Hepatocyte (in vitro differentiated cells): ENCODE measurements around the gene ZNF41. TPM values are rescaled to one million over a fixed set of nuclear protein-coding genes. Genes with fewer than 3 reads are reported as not detected.

Experiments
- DNase-seq: peaks from one replicate; pipeline ENCODE4 v3.0.0-alpha.2; 2016; ENCODE audit warnings: low spot score
- H2AFZ ChIP-seq: fragments of 200-600 bp; sonication (generic); 2 replicates; pipeline ENCODE4 v1.6.0; 2016; ENCODE audit warnings: antibody characterized with exemption, mild to moderate bottlenecking
- H3K27ac ChIP-seq: fragments of 200-600 bp; sonication (generic); 2 replicates; pipeline ENCODE4 v1.5.1; 2016; ENCODE audit warnings: mild to moderate bottlenecking
- H3K27me3 ChIP-seq: fragments of 200-600 bp; sonication (generic); 2 replicates; pipeline ENCODE4 v1.6.1; 2016
- H3K36me3 ChIP-seq: fragments of 200-600 bp; sonication (generic); replicated peaks from 2 replicates; pipeline ENCODE4 v1.5.1; 2016; ENCODE audit warnings: low read depth; ENCODE audit not compliant: insufficient read depth
- H3K4me1 ChIP-seq: fragments of 200-600 bp; sonication (generic); 2 replicates; pipeline ENCODE4 v1.5.1; 2016; ENCODE audit warnings: mild to moderate bottlenecking, moderate library complexity; ENCODE audit not compliant: insufficient read depth
- H3K4me2 ChIP-seq: fragments of 200-600 bp; sonication (generic); 2 replicates; pipeline ENCODE4 v1.6.0; 2016
- H3K4me3 ChIP-seq: fragments of 200-600 bp; sonication (generic); 2 replicates; pipeline ENCODE4 v1.5.1; 2016; ENCODE audit warnings: mild to moderate bottlenecking
- H3K79me2 ChIP-seq: fragments of 200-600 bp; sonication (generic); 2 replicates; pipeline ENCODE4 v1.6.0; 2017; ENCODE audit warnings: mild to moderate bottlenecking
- H3K9me2 ChIP-seq: fragments of 200-600 bp; sonication (generic); replicated peaks from 2 replicates; pipeline ENCODE4 v1.6.0; 2017; ENCODE audit warnings: mild to moderate bottlenecking; ENCODE audit not compliant: insufficient read depth
- H3K9me3 ChIP-seq: fragments of 200-600 bp; sonication (generic); 2 replicates; pipeline ENCODE4 v1.5.1; 2016; ENCODE audit warnings: low read depth, mild to moderate bottlenecking
- H4K20me1 ChIP-seq: fragments of 200-600 bp; sonication (generic); 2 replicates; pipeline ENCODE4 v1.6.0; 2016; ENCODE audit warnings: mild to moderate bottlenecking; ENCODE audit not compliant: insufficient read depth, poor library complexity, severe bottlenecking
- EZH2 ChIP-seq: fragments of 200-600 bp; sonication (generic); IDR thresholded peaks from 2 replicates; pipeline ENCODE4 v1.6.1; 2016; ENCODE audit warnings: antibody characterized with exemption, mild to moderate bottlenecking, borderline replicate concordance
- EZH2phosphoT487 ChIP-seq: fragments of 200-600 bp; sonication (generic); IDR thresholded peaks from one replicate; pipeline ENCODE4 v1.6.1; 2018; ENCODE audit warnings: antibody characterized with exemption, mild to moderate bottlenecking, low read depth, moderate library complexity; ENCODE audit not compliant: unreplicated experiment, severe bottlenecking
- WGBS: methylation state at CpG from one replicate; pipeline ENCODE4 v1.1.6; 2016; ENCODE audit warnings: low lambda C conversion rate; ENCODE audit errors: missing lambda C conversion rate; 5-methylcytosine and 5-hydroxymethylcytosine counted together
- polyA plus RNA-seq: library from polyadenylated mRNA; unstranded; fragments of >200 nt; fragmentation: Nextera tagmentation; extraction: Ambion mirVana; gene quantifications from 2 replicates; pipeline ENCODE4 v1.2.1, GENCODE V29; 2016
- total RNA-seq: library from RNA; depleted of rRNA; stranded (reverse); fragments of >200 nt; gene quantifications from 2 replicates; pipeline ENCODE4 v1.2.3, GENCODE V29; 2014
- TF ChIP-seq, protein P1 (sequence below): fragments of 200-600 bp; sonication (generic); IDR thresholded peaks from 2 replicates; pipeline ENCODE4 v1.5.1; 2016; ENCODE audit warnings: antibody characterized with exemption, mild to moderate bottlenecking; ENCODE audit not compliant: poor library complexity

The ZNF41 gene
- total and polyA plus RNA-seq, 2 experiments from 2014 or later = 2.2 to 4.3 TPM

DNA sequence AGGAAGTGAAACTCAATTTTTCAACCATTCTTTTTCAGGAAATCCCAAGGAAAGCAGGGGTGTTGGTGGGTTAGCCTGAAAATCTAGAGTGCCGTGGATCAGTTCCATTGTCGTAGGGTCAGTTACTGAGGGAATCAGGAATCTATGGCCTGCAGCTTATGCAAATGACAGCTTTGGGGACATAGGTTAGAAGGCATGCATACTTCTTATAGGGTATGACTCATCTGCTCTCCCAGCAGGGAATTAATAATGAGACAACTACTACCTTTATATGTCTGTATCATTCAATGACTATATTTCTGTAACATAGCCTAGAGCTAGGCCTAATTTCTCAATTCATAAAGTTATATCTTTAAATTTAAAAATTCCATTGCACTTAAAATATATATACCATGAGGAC is 36.6 kb downstream of the ZNF41 start:
- Histone ChIP-seq H3K4me3 (no peak overlapping the region), H3K36me3 (no peaks in the 10 kb centered on the region), H2AFZ (no peak overlapping the region), H3K79me2 (no peaks in the 10 kb centered on the region), H4K20me1 (no peaks in the 10 kb centered on the region), H3K4me1 (no peaks in the 10 kb centered on the region), H3K27ac (no peak overlapping the region), H3K4me2 (no peak overlapping the region), H3K9me3 (peaks cover 14% of the 10 kb centered on the region), H3K9me2 (no peaks in the 10 kb centered on the region), H3K27me3 (no peaks in the 10 kb centered on the region)
- TF ChIP-seq EZH2 = no peak
- no peak for TF ChIP-seq EZH2phosphoT487
- 91% methylated on average over 2 of the region's 2 CpGs for WGBS
- no peak for DNase-seq

GRCh38 chrX:47430925-47431324 is 52.1 kb downstream of the ZNF41 start:
- TF ChIP-seq, protein P1, sequence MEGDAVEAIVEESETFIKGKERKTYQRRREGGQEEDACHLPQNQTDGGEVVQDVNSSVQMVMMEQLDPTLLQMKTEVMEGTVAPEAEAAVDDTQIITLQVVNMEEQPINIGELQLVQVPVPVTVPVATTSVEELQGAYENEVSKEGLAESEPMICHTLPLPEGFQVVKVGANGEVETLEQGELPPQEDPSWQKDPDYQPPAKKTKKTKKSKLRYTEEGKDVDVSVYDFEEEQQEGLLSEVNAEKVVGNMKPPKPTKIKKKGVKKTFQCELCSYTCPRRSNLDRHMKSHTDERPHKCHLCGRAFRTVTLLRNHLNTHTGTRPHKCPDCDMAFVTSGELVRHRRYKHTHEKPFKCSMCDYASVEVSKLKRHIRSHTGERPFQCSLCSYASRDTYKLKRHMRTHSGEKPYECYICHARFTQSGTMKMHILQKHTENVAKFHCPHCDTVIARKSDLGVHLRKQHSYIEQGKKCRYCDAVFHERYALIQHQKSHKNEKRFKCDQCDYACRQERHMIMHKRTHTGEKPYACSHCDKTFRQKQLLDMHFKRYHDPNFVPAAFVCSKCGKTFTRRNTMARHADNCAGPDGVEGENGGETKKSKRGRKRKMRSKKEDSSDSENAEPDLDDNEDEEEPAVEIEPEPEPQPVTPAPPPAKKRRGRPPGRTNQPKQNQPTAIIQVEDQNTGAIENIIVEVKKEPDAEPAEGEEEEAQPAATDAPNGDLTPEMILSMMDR = no peak
- TF ChIP-seq EZH2phosphoT487 (no peak), EZH2 (no peak)
- Histone ChIP-seq H3K27me3 (no peaks in the 10 kb centered on the region), H3K4me2 (no peak overlapping the region), H3K79me2 (no peaks in the 10 kb centered on the region), H3K4me3 (no peak overlapping the region), H3K27ac (no peak overlapping the region), H3K36me3 (no peaks in the 10 kb centered on the region), H3K4me1 (no peaks in the 10 kb centered on the region), H2AFZ (no peak overlapping the region), H3K9me2 (no peaks in the 10 kb centered on the region), H4K20me1 (no peaks in the 10 kb centered on the region), H3K9me3 (no peaks in the 10 kb centered on the region)
- 94% methylated on average over 5 of the region's 5 CpGs for WGBS
- DNase-seq = no peak

DNA sequence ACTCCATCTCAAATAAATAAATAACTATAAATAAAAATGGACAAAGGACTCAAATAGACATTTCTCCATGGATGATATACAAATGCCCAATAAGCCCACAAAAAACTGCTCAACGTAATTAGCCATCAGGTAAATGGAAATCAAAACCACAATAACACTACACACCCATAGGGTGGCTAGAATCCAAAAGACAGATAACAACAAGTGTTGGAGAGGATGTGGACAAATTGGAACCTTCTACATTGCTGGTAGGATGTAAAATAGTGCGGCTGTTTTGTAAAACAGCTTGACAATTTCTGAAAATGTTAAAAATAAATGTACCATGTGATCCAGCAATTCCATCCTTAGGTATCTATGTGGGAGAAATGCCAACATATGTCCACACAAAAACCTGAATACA is 60.6 kb downstream of the ZNF41 start:
- Histone ChIP-seq H4K20me1 (no peaks in the 10 kb centered on the region), H3K4me2 (no peak overlapping the region), H3K79me2 (no peaks in the 10 kb centered on the region), H3K9me3 (no peaks in the 10 kb centered on the region), H2AFZ (no peak overlapping the region), H3K27me3 (no peaks in the 10 kb centered on the region), H3K9me2 (no peaks in the 10 kb centered on the region), H3K27ac (no peak overlapping the region), H3K4me1 (no peaks in the 10 kb centered on the region), H3K4me3 (no peak overlapping the region), H3K36me3 (no peaks in the 10 kb centered on the region)
- TF ChIP-seq EZH2 (no peak), EZH2phosphoT487 (no peak)
- TF ChIP-seq, protein P1 = no peak
- 70% methylated on average over 2 of the region's 2 CpGs for WGBS
- no peak for DNase-seq

DNA sequence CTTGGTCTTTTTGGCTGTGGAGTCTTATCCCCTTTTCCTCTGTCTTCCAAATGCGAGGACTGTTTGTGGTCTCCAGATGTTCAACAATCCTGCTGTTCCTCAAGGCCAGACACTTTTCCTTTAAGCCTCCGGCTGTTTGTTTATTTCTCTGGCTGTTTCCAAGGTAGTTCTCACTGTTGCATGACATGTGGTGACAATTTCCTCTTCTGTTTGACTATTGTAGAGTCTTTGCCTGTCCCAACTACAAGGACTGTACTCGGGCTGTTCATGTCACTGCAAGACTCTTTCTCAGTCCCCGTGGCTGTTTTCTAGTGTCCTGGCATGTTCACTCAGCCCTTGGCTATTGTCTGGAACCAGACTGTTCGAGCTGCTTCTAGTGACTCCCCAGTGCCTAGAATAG is 62.1 kb downstream of the ZNF41 start:
- no peaks in the 10 kb centered on the region for H3K9me3 ChIP-seq
- no peak overlapping the region for H2AFZ ChIP-seq
- no peaks in the 10 kb centered on the region for H3K4me1 ChIP-seq
- no peak overlapping the region for H3K4me3 ChIP-seq
- H3K27me3 ChIP-seq = no peaks in the 10 kb centered on the region
- no peaks in the 10 kb centered on the region for H3K79me2 ChIP-seq
- H4K20me1 ChIP-seq = no peaks in the 10 kb centered on the region
- TF ChIP-seq EZH2 (no peak), EZH2phosphoT487 (no peak)
- TF ChIP-seq, protein P1 = no peak
- H3K9me2 ChIP-seq = no peaks in the 10 kb centered on the region
- H3K27ac ChIP-seq = no peak overlapping the region
- 61% methylated on average over 5 of the region's 5 CpGs for WGBS
- H3K4me2 ChIP-seq = no peak overlapping the region
- DNase-seq = no peak
- H3K36me3 ChIP-seq = no peaks in the 10 kb centered on the region
